K562 (cell line): ENCODE results near the gene CCDC3.

ENCODE experiments used
- ATF3 ChIP-seq, 2 experiments: fragments of 450-650 bp in 1 of 2; sonication (generic) in 1 of 2; formaldehyde crosslinking in 1 of 2; IDR thresholded peaks in 1 of 2; conservative IDR thresholded peaks in 1 of 2; 2 replicates each; pipeline versions ENCODE4 v1.6.1 to v1.8.1; 2016 to 2023; ENCODE audit warnings: mild to moderate bottlenecking in 2 of 2, moderate library complexity in 2 of 2, inconsistent platforms in 1 of 2, missing genetic modification reagents in 1 of 2
- CREB3 ChIP-seq: fragments of 450-650 bp; conservative IDR thresholded peaks from 2 replicates; pipeline ENCODE4 v1.6.1; 2016; ENCODE audit warnings: missing genetic modification characterization, low read depth, mild to moderate bottlenecking, missing compliant biosample characterization, moderate library complexity
- E4F1 ChIP-seq: fragments of 250-450 bp; sonication (Bioruptor Pico); IDR thresholded peaks from 2 replicates; pipeline ENCODE4 v1.5.0; 2021; ENCODE audit warnings: mild to moderate bottlenecking, borderline replicate concordance
- ELK1 ChIP-seq: sonication (generic); formaldehyde crosslinking; IDR thresholded peaks from 2 replicates; pipeline ENCODE4 v1.8.1; 2022; ENCODE audit warnings: missing genetic modification reagents
- EZH2 ChIP-seq: IDR thresholded peaks from 2 replicates; pipeline ENCODE4 v1.6.1; 2012; ENCODE audit warnings: low read depth, mild to moderate bottlenecking, inconsistent platforms, low read length, borderline replicate concordance
- POLR2A ChIP-seq: fragments of 450-650 bp; conservative IDR thresholded peaks from 2 replicates; pipeline ENCODE4 v1.6.1; 2016
- REST ChIP-seq, 2 experiments: fragments of 450-650 bp; formaldehyde crosslinking in 1 of 2; IDR thresholded peaks; 2 replicates each; pipeline versions ENCODE4 v1.4.0 to v1.6.1; 2014 to 2020; ENCODE audit warnings: mild to moderate bottlenecking in 2 of 2, borderline replicate concordance in 1 of 2, low read depth in 1 of 2
- RFX5 ChIP-seq: IDR thresholded peaks from 2 replicates; pipeline ENCODE4 v1.6.1; 2011; ENCODE audit warnings: low read depth, mild to moderate bottlenecking, improper control_type of control experiment, low read length
- SMAD1 ChIP-seq: fragments of 150-350 bp; IDR thresholded peaks from 2 replicates; pipeline ENCODE4 v1.6.1; 2014; ENCODE audit warnings: low read length, low read depth; ENCODE audit not compliant: partially characterized antibody
- STAT5B ChIP-seq: fragments of 250-450 bp; sonication (Bioruptor Pico); IDR thresholded peaks from 2 replicates; pipeline ENCODE4 v1.8.0; 2021; ENCODE audit warnings: mild to moderate bottlenecking, inconsistent platforms
- ZNF830 ChIP-seq: fragments of 250-450 bp; sonication (Bioruptor Pico); IDR thresholded peaks from 2 replicates; pipeline ENCODE4 v1.5.0; 2021; ENCODE audit warnings: mild to moderate bottlenecking

- TF ChIP-seq EZH2 (no peak), SMAD1 (no peak), POLR2A (no peak), ELK1 (CRISPR knock-in tag) (no peak), REST (IDR thresholded peaks at IDR 0.05; ENCODE audit: borderline replicate concordance) (no peak), REST (CRISPR knock-in tag; IDR thresholded peaks at IDR 0.05; ENCODE audit: low read depth) (no peak), RFX5 (no peak), ZNF830 (CRISPR knock-in tag) (no peak), STAT5B (no peak), CREB3 (tag) (no peak), E4F1 (CRISPR knock-in tag) (no peak), ATF3 (IDR thresholded peaks at IDR 0.05) (no peak), ATF3 (CRISPR knock-in tag; conservative IDR thresholded peaks at IDR 0.05) (no peak)
Observed at GRCh38 chr10:12909182-12909835, 92.2 kb downstream of the CCDC3 start.
